ES-I3 (cell line): ENCODE data around the gene NCOR1.
"Not testable (repeated sequence)": the region's sequence is repeated elsewhere in the genome, so short reads cannot be mapped to it uniquely, and the experiment has no call there.

Source experiments
- H3K36me3 ChIP-seq: 2 replicates; pipeline ENCODE4 v1.6.1; 2013; ENCODE audit warnings: mild to moderate bottlenecking, low read length, control low read depth, moderate library complexity; ENCODE audit not compliant: insufficient read depth
- H3K4me1 ChIP-seq: 2 replicates; pipeline ENCODE4 v1.6.1; 2013; ENCODE audit warnings: mild to moderate bottlenecking, control low read depth, low read length; ENCODE audit not compliant: insufficient read depth
- H3K9ac ChIP-seq: 2 replicates; pipeline ENCODE4 v1.6.1; 2013; ENCODE audit warnings: low read depth, mild to moderate bottlenecking, low read length, moderate library complexity
- H3K9me3 ChIP-seq: 2 replicates; pipeline ENCODE4 v1.6.1; 2013; ENCODE audit warnings: mild to moderate bottlenecking, low read length, moderate library complexity; ENCODE audit not compliant: control insufficient read depth, insufficient read depth

NCOR1 gene

DNA sequence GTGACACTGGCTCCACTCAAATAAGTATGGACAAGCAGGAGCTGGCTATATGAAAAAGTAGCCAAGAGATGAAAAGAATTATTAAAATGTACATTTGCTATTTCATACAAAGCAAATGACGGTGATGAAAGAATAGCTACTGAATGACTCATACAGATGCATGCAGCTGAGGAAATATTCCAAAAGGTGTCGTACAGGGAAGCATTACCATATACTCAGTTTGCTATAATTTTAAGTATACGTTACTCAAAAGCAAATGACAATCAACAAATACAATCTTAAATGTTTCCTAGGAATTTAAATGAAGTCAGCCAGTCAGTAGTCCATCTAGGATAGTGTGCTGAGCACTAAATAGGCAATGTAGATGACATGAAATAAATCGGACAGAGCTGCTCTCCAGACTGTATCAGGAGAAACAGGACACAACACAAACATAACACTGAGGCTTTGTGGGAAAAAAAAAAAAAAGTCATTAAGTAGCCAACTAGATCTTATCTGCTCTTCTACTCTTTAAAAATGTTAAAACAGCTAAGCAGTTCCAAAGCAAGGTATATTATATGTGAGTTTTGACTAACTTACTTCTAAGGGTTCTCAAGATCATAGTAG, 65.0 kb downstream of the NCOR1 start:
- H3K36me3 ChIP-seq, result no peaks in the 10 kb centered on the region; the same call in 1 of the 2 replicates
- no peaks in the 10 kb centered on the region for H3K9me3 ChIP-seq
- H3K9ac ChIP-seq, result no peak overlapping the region
- no peaks in the 10 kb centered on the region for H3K4me1 ChIP-seq

DNA sequence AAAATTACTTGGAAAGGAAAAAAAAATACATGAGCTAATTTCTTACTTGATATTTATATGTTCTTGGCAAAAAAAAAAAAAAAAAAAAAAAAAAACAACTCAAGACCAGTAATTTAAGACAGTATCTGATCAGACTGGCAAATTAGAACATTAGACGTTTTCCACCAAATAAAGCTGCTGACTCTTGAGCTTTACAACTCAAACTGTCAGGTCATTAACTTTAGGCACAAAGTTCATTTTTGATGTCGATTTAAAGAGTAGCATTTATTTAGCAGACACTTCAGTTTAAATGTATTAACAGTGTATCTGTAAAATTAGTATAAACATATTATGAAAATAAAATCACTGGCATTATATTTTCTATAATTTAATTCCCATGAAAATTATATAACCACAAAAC, 66.7 kb downstream of the NCOR1 start:
- no peak overlapping the region for H3K9ac ChIP-seq
- no peaks in the 10 kb centered on the region for H3K4me1 ChIP-seq
- no peaks in the 10 kb centered on the region for H3K9me3 ChIP-seq
- H3K36me3 ChIP-seq, result no peaks in the 10 kb centered on the region; the same call in 1 of the 2 replicates

GRCh38 chr17:16145319-16145890, 69.9 kb downstream of the NCOR1 start:
- H3K4me1 ChIP-seq, H3K9me3 ChIP-seq, H3K36me3 ChIP-seq, H3K9ac ChIP-seq: not testable (repeated sequence)

DNA sequence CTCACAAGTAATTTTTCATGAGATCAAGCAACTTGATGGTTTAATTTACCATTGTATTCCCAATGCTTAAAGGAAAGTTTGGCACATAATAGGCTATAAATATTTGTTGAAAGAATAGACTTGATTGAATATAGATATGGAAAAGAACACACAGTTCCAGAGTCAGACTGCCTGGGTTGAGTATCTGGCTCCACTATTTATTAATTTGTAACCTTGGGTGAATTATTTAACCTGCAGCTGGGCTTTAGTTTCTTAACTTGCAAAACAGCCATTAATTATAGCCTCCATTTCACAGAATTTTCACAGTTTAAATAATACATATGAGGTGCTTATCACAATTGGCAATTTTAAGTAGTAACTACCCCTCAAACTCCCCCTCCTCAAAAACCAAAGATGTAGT, 73.6 kb downstream of the NCOR1 start:
- Histone ChIP-seq H3K9me3 (no peaks in the 10 kb centered on the region), H3K9ac (no peak overlapping the region), H3K36me3 (no peaks in the 10 kb centered on the region; the same call in 1 of the 2 replicates), H3K4me1 (no peaks in the 10 kb centered on the region)

GRCh38 chr17:16140854-16141253, 74.5 kb downstream of the NCOR1 start:
- Histone ChIP-seq H3K9ac (no peak overlapping the region), H3K9me3 (no peaks in the 10 kb centered on the region), H3K36me3 (no peaks in the 10 kb centered on the region; the same call in 1 of the 2 replicates), H3K4me1 (no peaks in the 10 kb centered on the region)

DNA sequence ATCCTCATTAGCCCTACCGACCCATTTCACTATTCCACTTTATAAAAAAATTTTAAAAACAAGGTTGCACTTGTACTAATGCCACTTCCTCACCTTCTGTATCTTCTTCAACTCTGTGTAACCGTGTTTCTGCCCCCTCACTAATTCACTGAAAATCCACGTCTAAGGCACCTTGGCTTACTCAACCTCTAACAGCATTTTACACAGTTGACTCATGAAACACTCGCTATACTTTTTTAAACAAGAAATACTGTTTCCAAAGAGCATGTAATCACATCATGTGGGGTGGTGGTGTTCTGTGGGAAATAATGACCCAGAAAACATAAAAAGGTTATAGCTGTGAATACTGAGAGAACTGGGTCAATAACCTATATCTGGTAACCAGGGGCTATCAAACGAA, 79.9 kb downstream of the NCOR1 start:
- Histone ChIP-seq H3K9ac (no peak overlapping the region), H3K9me3 (no peaks in the 10 kb centered on the region), H3K36me3 (no peaks in the 10 kb centered on the region), H3K4me1 (no peaks in the 10 kb centered on the region)

DNA sequence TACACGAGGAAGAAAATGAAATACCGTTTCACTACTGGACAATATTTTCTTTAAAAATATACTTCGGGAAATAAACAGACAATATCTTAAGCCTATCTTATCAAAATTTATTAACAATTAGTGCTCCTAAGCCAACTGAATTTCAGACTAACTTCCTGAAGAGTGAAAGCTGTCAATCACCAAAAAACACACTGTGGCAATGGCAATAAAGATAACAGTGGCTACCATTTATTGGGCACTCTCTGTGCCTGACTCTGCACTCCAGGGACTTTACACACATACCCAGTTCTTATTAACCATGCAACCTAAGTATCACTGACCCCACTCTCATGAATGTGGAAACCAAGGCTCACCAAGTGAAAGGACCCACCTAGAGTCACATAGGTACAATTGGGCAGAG, 83.7 kb downstream of the NCOR1 start:
- H3K9ac ChIP-seq, result no peak overlapping the region
- H3K9me3 ChIP-seq, result no peaks in the 10 kb centered on the region
- H3K36me3 ChIP-seq, result no peaks in the 10 kb centered on the region
- no peaks in the 10 kb centered on the region for H3K4me1 ChIP-seq

DNA sequence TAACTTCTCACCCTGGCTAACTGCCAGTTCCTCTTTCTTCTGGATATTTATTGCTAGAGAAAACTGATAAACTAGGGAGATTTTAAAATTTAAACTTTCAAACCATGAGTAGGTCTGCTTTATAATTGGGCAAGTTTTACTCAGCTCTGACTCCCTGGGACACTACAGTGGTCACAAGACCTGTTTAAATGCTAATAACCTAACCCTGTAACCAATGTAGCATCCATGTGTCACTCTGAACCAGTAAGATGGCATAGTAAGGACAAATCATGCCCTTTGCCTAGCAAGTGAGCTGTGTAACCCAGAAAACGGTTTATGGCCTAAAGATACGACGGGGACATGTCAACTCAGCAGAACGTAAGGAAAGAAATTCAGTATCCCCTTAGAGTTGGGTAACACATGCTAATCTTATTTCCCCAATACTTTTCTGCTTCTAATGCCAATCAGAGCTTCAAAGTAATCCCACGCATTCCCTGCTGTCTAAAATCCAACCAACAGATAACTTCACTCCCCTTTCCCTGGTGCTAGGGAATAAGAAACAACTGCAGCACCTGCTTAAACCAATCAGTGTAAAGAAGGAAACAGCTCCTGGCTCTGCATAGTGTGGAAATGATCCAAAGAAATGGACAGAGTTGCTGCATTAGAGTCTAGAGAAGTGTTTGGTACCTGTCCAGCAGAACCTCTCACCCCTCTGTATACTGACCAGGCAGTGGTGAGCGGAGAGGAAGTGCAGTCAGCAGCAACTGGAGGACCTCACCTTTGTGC, 85.7 kb downstream of the NCOR1 start:
- H3K4me1 ChIP-seq, result no peaks in the 10 kb centered on the region
- H3K9ac ChIP-seq, result no peak overlapping the region
- no peaks in the 10 kb centered on the region for H3K9me3 ChIP-seq
- H3K36me3 ChIP-seq, result no peaks in the 10 kb centered on the region

GRCh38 chr17:16123531-16123930, 91.8 kb downstream of the NCOR1 start:
- H3K9me3 ChIP-seq, result 0 out of 2 replicates have a peak, but pooled peaks cover 2% of the 10 kb centered on the region
- H3K4me1 ChIP-seq, result no peaks in the 10 kb centered on the region
- no peak overlapping the region for H3K9ac ChIP-seq
- peaks cover 4% of the 10 kb centered on the region; the same call in 1 of the 2 replicates for H3K36me3 ChIP-seq

DNA sequence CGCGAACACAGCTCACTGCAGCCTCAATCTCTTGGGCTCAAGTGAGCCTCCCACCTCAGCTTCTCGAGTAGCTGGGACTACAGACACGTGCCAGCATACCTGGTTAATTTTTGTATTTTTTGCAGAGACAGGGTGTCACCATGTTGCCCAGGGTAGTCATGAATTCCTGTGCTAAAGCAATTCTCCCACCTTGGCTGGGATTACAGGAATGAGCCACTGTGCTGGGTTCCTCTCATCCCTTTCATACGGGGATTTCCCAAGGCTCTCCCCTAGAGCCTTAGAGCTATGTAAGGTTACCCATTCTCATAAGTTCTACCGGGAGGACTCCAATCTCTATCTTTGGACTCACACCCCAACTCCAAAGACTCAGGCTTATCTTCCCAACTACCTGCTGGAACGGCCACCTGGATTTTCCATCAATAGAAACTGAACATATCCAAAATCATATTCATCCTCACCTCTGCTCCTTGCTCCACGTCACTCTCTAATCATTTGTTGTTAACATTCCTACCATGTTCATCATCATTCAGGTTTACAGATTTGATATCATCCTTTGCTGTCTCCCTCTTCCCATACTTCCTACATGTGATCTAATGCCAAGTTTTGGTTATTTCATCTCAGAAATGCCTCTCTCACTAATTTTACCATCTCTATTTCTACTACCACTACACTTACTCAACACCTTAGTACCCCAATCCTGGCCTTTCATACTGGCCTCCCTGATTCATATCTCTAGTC, 92.5 kb downstream of the NCOR1 start:
- Histone ChIP-seq H3K9ac (no peak overlapping the region), H3K9me3 (0 out of 2 replicates have a peak, but pooled peaks cover 2% of the 10 kb centered on the region), H3K36me3 (peaks cover 4% of the 10 kb centered on the region; the same call in 1 of the 2 replicates), H3K4me1 (no peaks in the 10 kb centered on the region)

- H3K9ac ChIP-seq, result no peak overlapping the region
- H3K36me3 ChIP-seq, result peaks cover 4% of the 10 kb centered on the region; the same call in 1 of the 2 replicates
- H3K4me1 ChIP-seq, result no peaks in the 10 kb centered on the region
- H3K9me3 ChIP-seq, result peaks cover 2% of the 10 kb centered on the region; the same call in 1 of the 2 replicates
Measured at GRCh38 chr17:16121915-16122314, 93.4 kb downstream of the NCOR1 start.

- no peak overlapping the region for H3K9ac ChIP-seq
- peaks cover 5% of the 10 kb centered on the region for H3K9me3 ChIP-seq
- no peaks in the 10 kb centered on the region for H3K4me1 ChIP-seq
- peaks cover 11% of the 10 kb centered on the region for H3K36me3 ChIP-seq
Measured at GRCh38 chr17:16120937-16121336, 94.4 kb downstream of the NCOR1 start.

GRCh38 chr17:16117149-16117548, 98.2 kb downstream of the NCOR1 start:
- H3K4me1 ChIP-seq, result no peaks in the 10 kb centered on the region
- peaks cover 16% of the 10 kb centered on the region for H3K9me3 ChIP-seq
- no peak overlapping the region for H3K9ac ChIP-seq
- H3K36me3 ChIP-seq, result peaks cover 20% of the 10 kb centered on the region

DNA sequence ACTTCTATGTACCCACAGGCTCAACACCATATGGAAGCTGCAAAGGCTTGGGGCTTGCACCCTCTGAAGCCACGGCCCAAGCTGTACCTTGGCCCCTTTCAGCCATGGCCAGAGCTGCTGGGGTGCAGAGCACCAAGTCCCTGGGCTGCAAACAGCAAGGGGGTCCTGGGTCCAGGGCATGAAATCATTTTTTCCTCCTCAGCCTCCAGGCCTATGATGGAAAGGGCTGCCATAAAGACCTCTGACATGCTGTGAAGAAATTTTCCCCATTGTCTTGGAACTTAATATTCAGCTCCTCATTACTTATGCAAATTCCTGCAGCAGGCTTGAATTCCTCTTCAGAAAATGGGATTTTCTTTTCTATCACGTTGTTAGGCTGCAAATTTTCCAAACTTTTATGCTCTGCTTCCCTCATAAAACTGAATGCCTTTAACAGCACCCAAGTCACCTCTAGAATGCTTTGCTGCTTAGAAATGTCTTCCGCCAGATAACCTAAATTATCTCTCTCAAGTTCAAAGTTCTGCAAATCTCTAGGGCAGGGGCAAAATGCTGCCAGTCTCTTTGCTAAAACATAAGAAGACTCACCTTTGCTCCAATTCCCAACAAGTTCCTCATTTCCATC, 100.1 kb downstream of the NCOR1 start:
- peaks cover 20% of the 10 kb centered on the region for H3K36me3 ChIP-seq
- H3K9ac ChIP-seq, H3K4me1 ChIP-seq: not testable (repeated sequence)
- H3K9me3 ChIP-seq, result peaks cover 16% of the 10 kb centered on the region
